HEK293 (cell line): ENCODE measurements around the gene FBXO17.

ENCODE experiments used
- HOXA7 ChIP-seq: sonication (generic); formaldehyde crosslinking; IDR thresholded peaks from 2 replicates; pipeline ENCODE4 v1.8.1; 2022; ENCODE audit warnings: missing genetic modification reagents, borderline replicate concordance
- KLF10 ChIP-seq: fragments of 450-650 bp; IDR thresholded peaks from 2 replicates; pipeline ENCODE4 v1.5.1; 2018; ENCODE audit warnings: missing biosample characterization, mild to moderate bottlenecking, missing genetic modification characterization
- MYNN ChIP-seq: fragments of 450-650 bp; formaldehyde crosslinking; IDR thresholded peaks from 2 replicates; pipeline ENCODE4 v1.5.1; 2016; ENCODE audit warnings: missing biosample characterization, missing genetic modification characterization, borderline replicate concordance
- TCF7L2 ChIP-seq: IDR thresholded peaks from 2 replicates; pipeline ENCODE4 v1.6.1; 2011; ENCODE audit warnings: low read depth, mild to moderate bottlenecking, inconsistent platforms, low read length, moderate library complexity, borderline replicate concordance
- ZNF114 ChIP-seq: fragments of 450-650 bp; formaldehyde crosslinking; IDR thresholded peaks from 2 replicates; pipeline ENCODE4 v1.5.0; 2017; ENCODE audit warnings: missing biosample characterization, missing genetic modification characterization
- ZNF175 ChIP-seq: fragments of 450-650 bp; formaldehyde crosslinking; IDR thresholded peaks from 2 replicates; pipeline ENCODE4 v1.5.1; 2016; ENCODE audit warnings: missing biosample characterization, missing genetic modification characterization
- ZNF239 ChIP-seq: fragments of 450-650 bp; formaldehyde crosslinking; IDR thresholded peaks from 2 replicates; pipeline ENCODE4 v1.5.1; 2016; ENCODE audit warnings: missing biosample characterization, missing genetic modification characterization
- ZNF274 ChIP-seq, 2 experiments: fragments of 200-500 bp in 1 of 2; fragments of 450-650 bp in 1 of 2; sonication (Bioruptor generic) in 1 of 2; formaldehyde crosslinking in 1 of 2; IDR thresholded peaks; 2 replicates each; pipeline versions ENCODE4 v1.5.1 to v1.6.1; 2014 to 2016; ENCODE audit warnings: borderline replicate concordance in 1 of 2, inconsistent platforms in 1 of 2, low read length in 1 of 2, missing biosample characterization in 1 of 2, missing genetic modification characterization in 1 of 2
- ZNF776 ChIP-seq: fragments of 450-650 bp; formaldehyde crosslinking; IDR thresholded peaks from 2 replicates; pipeline ENCODE4 v1.5.0; 2017; ENCODE audit warnings: missing biosample characterization, missing genetic modification characterization, borderline replicate concordance
- TF ChIP-seq, protein P1 (sequence below): fragments of 450-650 bp; formaldehyde crosslinking; IDR thresholded peaks from 2 replicates; pipeline ENCODE4 v1.5.1; 2016; ENCODE audit warnings: missing biosample characterization, missing genetic modification characterization
- TF ChIP-seq, protein P2 (sequence below): fragments of 450-650 bp; formaldehyde crosslinking; optimal IDR thresholded peaks from 2 replicates; pipeline ENCODE3; 2016; ENCODE audit warnings: missing biosample characterization, mild to moderate bottlenecking, missing genetic modification characterization
- TF ChIP-seq, protein P3 (sequence below): fragments of 450-650 bp; formaldehyde crosslinking; IDR thresholded peaks from 2 replicates; pipeline ENCODE4 v1.5.1; 2016; ENCODE audit warnings: missing biosample characterization, missing genetic modification characterization
- TF ChIP-seq, protein P4 (sequence below): fragments of 450-650 bp; formaldehyde crosslinking; IDR thresholded peaks from 2 replicates; pipeline ENCODE4 v1.5.1; 2016; ENCODE audit warnings: missing biosample characterization, missing genetic modification characterization

DNA sequence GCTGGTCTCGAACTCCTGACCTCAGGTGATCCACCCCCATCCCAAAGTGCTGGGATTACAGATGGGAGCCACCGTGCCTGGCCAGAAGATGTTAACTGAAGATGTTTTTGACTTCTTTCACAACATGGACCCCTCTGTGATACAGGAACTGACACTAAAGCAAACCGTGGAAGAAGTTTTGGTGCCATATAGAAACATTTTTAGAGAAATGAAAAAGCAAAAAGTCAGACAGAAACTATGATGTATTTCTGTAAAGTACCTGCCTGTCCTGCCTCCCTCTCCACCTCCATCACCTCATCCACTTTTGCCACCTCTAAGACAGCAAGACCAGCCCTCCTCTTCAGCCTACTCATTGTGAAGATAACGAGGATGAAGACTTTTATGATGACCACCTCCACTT, 45.5 kb upstream of the FBXO17 start:
- TF ChIP-seq, protein P1, sequence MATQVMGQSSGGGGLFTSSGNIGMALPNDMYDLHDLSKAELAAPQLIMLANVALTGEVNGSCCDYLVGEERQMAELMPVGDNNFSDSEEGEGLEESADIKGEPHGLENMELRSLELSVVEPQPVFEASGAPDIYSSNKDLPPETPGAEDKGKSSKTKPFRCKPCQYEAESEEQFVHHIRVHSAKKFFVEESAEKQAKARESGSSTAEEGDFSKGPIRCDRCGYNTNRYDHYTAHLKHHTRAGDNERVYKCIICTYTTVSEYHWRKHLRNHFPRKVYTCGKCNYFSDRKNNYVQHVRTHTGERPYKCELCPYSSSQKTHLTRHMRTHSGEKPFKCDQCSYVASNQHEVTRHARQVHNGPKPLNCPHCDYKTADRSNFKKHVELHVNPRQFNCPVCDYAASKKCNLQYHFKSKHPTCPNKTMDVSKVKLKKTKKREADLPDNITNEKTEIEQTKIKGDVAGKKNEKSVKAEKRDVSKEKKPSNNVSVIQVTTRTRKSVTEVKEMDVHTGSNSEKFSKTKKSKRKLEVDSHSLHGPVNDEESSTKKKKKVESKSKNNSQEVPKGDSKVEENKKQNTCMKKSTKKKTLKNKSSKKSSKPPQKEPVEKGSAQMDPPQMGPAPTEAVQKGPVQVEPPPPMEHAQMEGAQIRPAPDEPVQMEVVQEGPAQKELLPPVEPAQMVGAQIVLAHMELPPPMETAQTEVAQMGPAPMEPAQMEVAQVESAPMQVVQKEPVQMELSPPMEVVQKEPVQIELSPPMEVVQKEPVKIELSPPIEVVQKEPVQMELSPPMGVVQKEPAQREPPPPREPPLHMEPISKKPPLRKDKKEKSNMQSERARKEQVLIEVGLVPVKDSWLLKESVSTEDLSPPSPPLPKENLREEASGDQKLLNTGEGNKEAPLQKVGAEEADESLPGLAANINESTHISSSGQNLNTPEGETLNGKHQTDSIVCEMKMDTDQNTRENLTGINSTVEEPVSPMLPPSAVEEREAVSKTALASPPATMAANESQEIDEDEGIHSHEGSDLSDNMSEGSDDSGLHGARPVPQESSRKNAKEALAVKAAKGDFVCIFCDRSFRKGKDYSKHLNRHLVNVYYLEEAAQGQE: no peak
- TF ChIP-seq, protein P2, sequence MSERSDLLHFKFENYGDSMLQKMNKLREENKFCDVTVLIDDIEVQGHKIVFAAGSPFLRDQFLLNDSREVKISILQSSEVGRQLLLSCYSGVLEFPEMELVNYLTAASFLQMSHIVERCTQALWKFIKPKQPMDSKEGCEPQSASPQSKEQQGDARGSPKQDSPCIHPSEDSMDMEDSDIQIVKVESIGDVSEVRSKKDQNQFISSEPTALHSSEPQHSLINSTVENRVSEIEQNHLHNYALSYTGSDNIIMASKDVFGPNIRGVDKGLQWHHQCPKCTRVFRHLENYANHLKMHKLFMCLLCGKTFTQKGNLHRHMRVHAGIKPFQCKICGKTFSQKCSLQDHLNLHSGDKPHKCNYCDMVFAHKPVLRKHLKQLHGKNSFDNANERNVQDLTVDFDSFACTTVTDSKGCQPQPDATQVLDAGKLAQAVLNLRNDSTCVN (tag by site-specific recombination): no peak
- TF ChIP-seq TCF7L2: no peak
- TF ChIP-seq, protein P3, sequence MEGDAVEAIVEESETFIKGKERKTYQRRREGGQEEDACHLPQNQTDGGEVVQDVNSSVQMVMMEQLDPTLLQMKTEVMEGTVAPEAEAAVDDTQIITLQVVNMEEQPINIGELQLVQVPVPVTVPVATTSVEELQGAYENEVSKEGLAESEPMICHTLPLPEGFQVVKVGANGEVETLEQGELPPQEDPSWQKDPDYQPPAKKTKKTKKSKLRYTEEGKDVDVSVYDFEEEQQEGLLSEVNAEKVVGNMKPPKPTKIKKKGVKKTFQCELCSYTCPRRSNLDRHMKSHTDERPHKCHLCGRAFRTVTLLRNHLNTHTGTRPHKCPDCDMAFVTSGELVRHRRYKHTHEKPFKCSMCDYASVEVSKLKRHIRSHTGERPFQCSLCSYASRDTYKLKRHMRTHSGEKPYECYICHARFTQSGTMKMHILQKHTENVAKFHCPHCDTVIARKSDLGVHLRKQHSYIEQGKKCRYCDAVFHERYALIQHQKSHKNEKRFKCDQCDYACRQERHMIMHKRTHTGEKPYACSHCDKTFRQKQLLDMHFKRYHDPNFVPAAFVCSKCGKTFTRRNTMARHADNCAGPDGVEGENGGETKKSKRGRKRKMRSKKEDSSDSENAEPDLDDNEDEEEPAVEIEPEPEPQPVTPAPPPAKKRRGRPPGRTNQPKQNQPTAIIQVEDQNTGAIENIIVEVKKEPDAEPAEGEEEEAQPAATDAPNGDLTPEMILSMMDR (tag by site-specific recombination): no peak
- TF ChIP-seq ZNF114 (tag by site-specific recombination): no peak
- TF ChIP-seq HOXA7: no peak
- TF ChIP-seq MYNN: no peak
- TF ChIP-seq KLF10: no peak
- TF ChIP-seq, protein P4, sequence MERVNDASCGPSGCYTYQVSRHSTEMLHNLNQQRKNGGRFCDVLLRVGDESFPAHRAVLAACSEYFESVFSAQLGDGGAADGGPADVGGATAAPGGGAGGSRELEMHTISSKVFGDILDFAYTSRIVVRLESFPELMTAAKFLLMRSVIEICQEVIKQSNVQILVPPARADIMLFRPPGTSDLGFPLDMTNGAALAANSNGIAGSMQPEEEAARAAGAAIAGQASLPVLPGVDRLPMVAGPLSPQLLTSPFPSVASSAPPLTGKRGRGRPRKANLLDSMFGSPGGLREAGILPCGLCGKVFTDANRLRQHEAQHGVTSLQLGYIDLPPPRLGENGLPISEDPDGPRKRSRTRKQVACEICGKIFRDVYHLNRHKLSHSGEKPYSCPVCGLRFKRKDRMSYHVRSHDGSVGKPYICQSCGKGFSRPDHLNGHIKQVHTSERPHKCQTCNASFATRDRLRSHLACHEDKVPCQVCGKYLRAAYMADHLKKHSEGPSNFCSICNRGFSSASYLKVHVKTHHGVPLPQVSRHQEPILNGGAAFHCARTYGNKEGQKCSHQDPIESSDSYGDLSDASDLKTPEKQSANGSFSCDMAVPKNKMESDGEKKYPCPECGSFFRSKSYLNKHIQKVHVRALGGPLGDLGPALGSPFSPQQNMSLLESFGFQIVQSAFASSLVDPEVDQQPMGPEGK (tag by site-specific recombination): no peak
- no peak for TF ChIP-seq ZNF274 (IDR thresholded peaks at IDR 0.05; ENCODE audit: low read length)
- no peak for TF ChIP-seq ZNF274 (tag by site-specific recombination; IDR thresholded peaks at IDR 0.05; ENCODE audit: borderline replicate concordance)
- no peak for TF ChIP-seq ZNF776 (tag by site-specific recombination)
- TF ChIP-seq ZNF239 (tag by site-specific recombination): no peak
- TF ChIP-seq ZNF175: no peak
